ENCODE measurements around the gene C2. TPM values are rescaled to one million over a fixed set of nuclear protein-coding genes. Genes with fewer than 3 reads are reported as not detected.
A peak's percentile ranks its signal among the peaks of the same experiment; 100 is the strongest.
"Not testable (repeated sequence)": the region's sequence is repeated elsewhere in the genome, so short reads cannot be mapped to it uniquely, and the experiment has no call there.

The C2 gene
- total RNA-seq, 1 experiment from 2014 or later = 0.66 TPM

DNA sequence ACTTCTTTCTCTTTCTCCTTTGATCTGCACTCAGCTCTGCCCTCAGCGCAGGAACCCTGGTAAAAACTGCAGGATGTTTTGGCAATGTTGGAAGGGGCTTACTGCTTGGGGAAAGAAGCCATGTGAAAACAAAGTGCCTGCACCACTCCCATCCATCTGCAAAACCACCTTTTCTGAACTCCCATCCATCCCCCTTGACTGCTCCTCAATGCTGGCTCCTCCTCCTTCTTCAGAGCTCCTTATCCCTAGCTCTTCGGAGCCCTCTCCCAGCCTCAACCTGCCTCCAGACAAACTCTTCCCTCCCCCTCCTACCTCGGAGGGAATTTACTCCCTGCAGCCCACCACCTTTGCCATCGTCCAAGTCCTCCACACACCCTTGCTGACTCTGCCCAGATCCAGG is 21.4 kb upstream of the C2 start:
- no peak overlapping the region for H3K18ac ChIP-seq (ENCODE audit: insufficient read length, low read depth, low read length)
- TF ChIP-seq, protein P1, sequence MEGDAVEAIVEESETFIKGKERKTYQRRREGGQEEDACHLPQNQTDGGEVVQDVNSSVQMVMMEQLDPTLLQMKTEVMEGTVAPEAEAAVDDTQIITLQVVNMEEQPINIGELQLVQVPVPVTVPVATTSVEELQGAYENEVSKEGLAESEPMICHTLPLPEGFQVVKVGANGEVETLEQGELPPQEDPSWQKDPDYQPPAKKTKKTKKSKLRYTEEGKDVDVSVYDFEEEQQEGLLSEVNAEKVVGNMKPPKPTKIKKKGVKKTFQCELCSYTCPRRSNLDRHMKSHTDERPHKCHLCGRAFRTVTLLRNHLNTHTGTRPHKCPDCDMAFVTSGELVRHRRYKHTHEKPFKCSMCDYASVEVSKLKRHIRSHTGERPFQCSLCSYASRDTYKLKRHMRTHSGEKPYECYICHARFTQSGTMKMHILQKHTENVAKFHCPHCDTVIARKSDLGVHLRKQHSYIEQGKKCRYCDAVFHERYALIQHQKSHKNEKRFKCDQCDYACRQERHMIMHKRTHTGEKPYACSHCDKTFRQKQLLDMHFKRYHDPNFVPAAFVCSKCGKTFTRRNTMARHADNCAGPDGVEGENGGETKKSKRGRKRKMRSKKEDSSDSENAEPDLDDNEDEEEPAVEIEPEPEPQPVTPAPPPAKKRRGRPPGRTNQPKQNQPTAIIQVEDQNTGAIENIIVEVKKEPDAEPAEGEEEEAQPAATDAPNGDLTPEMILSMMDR (conservative IDR thresholded peaks at IDR 0.05) = no peak
- no peak overlapping the region for H2BK15ac ChIP-seq (ENCODE audit: low read depth, low read length)
- WGBS (ENCODE audit: extremely low coverage, insufficient read length, low lambda C conversion rate) = no CpG with 5 or more reads among the region's 4 CpGs
- no peak overlapping the region for H2BK20ac ChIP-seq (ENCODE audit: low read depth, low read length, poor library complexity, severe bottlenecking)
- peak overlapping the region; percentile 9 to 67 (median 50); a peak in 5 of 7 replicates for H3K27ac Mint-ChIP-seq
- peaks cover 17 to 25% of the 10 kb centered on the region in 2 experiments for H3K4me1 Mint-ChIP-seq
- H3K27me3 ChIP-seq (ENCODE audit: insufficient read depth, low read length) = no peaks in the 10 kb centered on the region
- H4K20me1 ChIP-seq (ENCODE audit: control insufficient read depth, insufficient read depth, insufficient read length) = no peaks in the 10 kb centered on the region
- no peak overlapping the region for H4K91ac ChIP-seq (ENCODE audit: insufficient read length, low read depth, low read length)
- H3K79me2 ChIP-seq (ENCODE audit: insufficient read depth, low read length) = no peaks in the 10 kb centered on the region
- H3K9me3 Mint-ChIP-seq = no peaks in the 10 kb centered on the region; a peak in 1 of 5 replicates
- H3K27me3 Mint-ChIP-seq (ENCODE audit: low read depth) = no peaks in the 10 kb centered on the region; the same call in none of the 2 replicates
- no peaks in the 10 kb centered on the region for H3K36me3 Mint-ChIP-seq (ENCODE audit: insufficient read depth in 1 of 3, low read depth in 3 of 3)
- DNase-seq = peak; percentile 53
- no peak overlapping the region for H2BK12ac ChIP-seq (ENCODE audit: insufficient read length, low read depth, low read length)
- H3K4me1 ChIP-seq (ENCODE audit: insufficient read depth, low read length) = no peaks in the 10 kb centered on the region; the same call in 1 of the 2 replicates
- no peaks in the 10 kb centered on the region for H3K23me2 ChIP-seq (ENCODE audit: insufficient read length, low read depth, low read length, poor library complexity, severe bottlenecking)
- no peaks in the 10 kb centered on the region for H3K79me1 ChIP-seq (ENCODE audit: insufficient read depth, low read depth, low read length, poor library complexity, severe bottlenecking)
- no peak overlapping the region for H2AK5ac ChIP-seq (ENCODE audit: insufficient read length, low read length)
- no peak overlapping the region for H3K9ac ChIP-seq (ENCODE audit: extremely low read depth, insufficient read length, low read length)
- no peaks in the 10 kb centered on the region for H3K9me3 ChIP-seq (ENCODE audit: control insufficient read depth, low read depth, low read length)
- no peak overlapping the region for H2BK5ac ChIP-seq (ENCODE audit: insufficient read length, low read length)
- no peak overlapping the region for H3K4me2 ChIP-seq (ENCODE audit: insufficient read depth, insufficient read length, low read length)
- H2AFZ ChIP-seq (ENCODE audit: low read length) = peak overlapping the region; percentile 26
- peak overlapping the region in 1 of 2 experiments; percentile 31; a peak in 2 of 5 replicates for H3K4me3 Mint-ChIP-seq
- no peak overlapping the region for H3K27ac ChIP-seq (ENCODE audit: insufficient read length, low read depth, low read length)
- no peak overlapping the region for H3K14ac ChIP-seq (ENCODE audit: insufficient read depth, low read length)
- no peak overlapping the region for H4K5ac ChIP-seq (ENCODE audit: insufficient read length, low read depth, low read length)
- no peak overlapping the region for H3T11ph ChIP-seq (ENCODE audit: low read length)
- H4K8ac ChIP-seq (replicated peaks; ENCODE audit: insufficient read length, low read depth, low read length) = no peak overlapping the region
- no peak overlapping the region for H3K56ac ChIP-seq (ENCODE audit: insufficient read length, low read depth, low read length)
- H2BK120ac ChIP-seq (ENCODE audit: low read depth, low read length, poor library complexity, severe bottlenecking) = no peak overlapping the region
- H3K23ac ChIP-seq (ENCODE audit: insufficient read length, low read depth, low read length) = no peak overlapping the region
- no peak overlapping the region for H3K4ac ChIP-seq (ENCODE audit: low read depth, low read length)

DNA sequence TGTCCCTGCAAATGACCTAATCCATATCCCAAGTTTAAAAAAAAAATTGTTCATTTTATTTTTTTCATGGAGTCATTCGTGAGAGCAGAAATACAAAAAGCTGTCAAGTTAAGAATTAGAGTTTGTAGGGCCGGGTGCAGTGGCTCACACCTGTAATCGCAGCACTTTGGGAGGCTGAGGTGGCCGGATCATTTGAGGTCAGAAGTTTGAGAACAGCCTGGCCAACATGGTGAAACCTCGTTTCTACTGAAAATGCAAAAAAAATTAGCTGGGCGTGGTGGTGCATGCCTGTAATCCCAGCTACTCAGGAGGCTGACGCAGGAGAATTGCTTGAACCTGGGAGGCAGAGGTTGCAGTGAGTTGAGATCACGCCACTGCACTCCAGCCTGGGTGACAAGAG is 20.8 kb upstream of the C2 start:
- H4K91ac ChIP-seq (ENCODE audit: insufficient read length, low read depth, low read length); H3K18ac ChIP-seq (ENCODE audit: insufficient read length, low read depth, low read length); H2BK120ac ChIP-seq (ENCODE audit: low read depth, low read length, poor library complexity, severe bottlenecking); H3K9me3 Mint-ChIP-seq; H3K9me3 ChIP-seq (ENCODE audit: control insufficient read depth, low read depth, low read length); H3K79me2 ChIP-seq (ENCODE audit: insufficient read depth, low read length); H3K14ac ChIP-seq (ENCODE audit: insufficient read depth, low read length); H3K27ac ChIP-seq (ENCODE audit: insufficient read length, low read depth, low read length); H4K5ac ChIP-seq (ENCODE audit: insufficient read length, low read depth, low read length); H3K79me1 ChIP-seq (ENCODE audit: insufficient read depth, low read depth, low read length, poor library complexity, severe bottlenecking); H3K36me3 Mint-ChIP-seq (ENCODE audit: insufficient read depth in 1 of 3, low read depth in 3 of 3); H3K23me2 ChIP-seq (ENCODE audit: insufficient read length, low read depth, low read length, poor library complexity, severe bottlenecking); H4K8ac ChIP-seq (replicated peaks; ENCODE audit: insufficient read length, low read depth, low read length); H2BK15ac ChIP-seq (ENCODE audit: low read depth, low read length); H3T11ph ChIP-seq (ENCODE audit: low read length); H3K27me3 ChIP-seq (ENCODE audit: insufficient read depth, low read length); H2AFZ ChIP-seq (ENCODE audit: low read length); H3K27me3 Mint-ChIP-seq (ENCODE audit: low read depth); H3K56ac ChIP-seq (ENCODE audit: insufficient read length, low read depth, low read length); H2AK5ac ChIP-seq (ENCODE audit: insufficient read length, low read length); H2BK20ac ChIP-seq (ENCODE audit: low read depth, low read length, poor library complexity, severe bottlenecking); H3K4ac ChIP-seq (ENCODE audit: low read depth, low read length); H2BK12ac ChIP-seq (ENCODE audit: insufficient read length, low read depth, low read length); H2BK5ac ChIP-seq (ENCODE audit: insufficient read length, low read length); H4K20me1 ChIP-seq (ENCODE audit: control insufficient read depth, insufficient read depth, insufficient read length); H3K4me2 ChIP-seq (ENCODE audit: insufficient read depth, insufficient read length, low read length); H3K23ac ChIP-seq (ENCODE audit: insufficient read length, low read depth, low read length); H3K4me1 ChIP-seq (ENCODE audit: insufficient read depth, low read length); H3K9ac ChIP-seq (ENCODE audit: extremely low read depth, insufficient read length, low read length); DNase-seq: not testable (repeated sequence)
- no CpG with 5 or more reads among the region's 8 CpGs for WGBS (ENCODE audit: extremely low coverage, insufficient read length, low lambda C conversion rate)
- Mint-ChIP-seq H3K4me1 (peaks cover 17 to 22% of the 10 kb centered on the region in 2 experiments), H3K4me3 (peak overlapping the region in 1 of 2 experiments; percentile 31; a peak in 1 of 5 replicates), H3K27ac (peak overlapping the region in 1 of 3 experiments; percentile 67; a peak in 3 of 7 replicates)

Measured in H9 (cell line).